Measurements from ENCODE around the gene GIN1. TPM values are rescaled to one million over a fixed set of nuclear protein-coding genes. Genes with fewer than 3 reads are reported as not detected.

Gene GIN1
- total RNA-seq, 1 donor from 2014 or later: 5.4 TPM

- Histone ChIP-seq H3K4me1 (ENCODE audit: insufficient read depth, low read length) (no peaks in the 10 kb centered on the region), H2AFZ (ENCODE audit: low read depth, low read length) (no peak overlapping the region), H3K9ac (ENCODE audit: low read length) (no peak overlapping the region), H4K20me1 (ENCODE audit: insufficient read depth, low read length) (no peaks in the 10 kb centered on the region), H3K36me3 (ENCODE audit: insufficient read depth, low read length) (peaks cover 6% of the 10 kb centered on the region), H3K4me2 (ENCODE audit: low read length) (no peak overlapping the region), H3K9me3 (ENCODE audit: insufficient read depth, low read depth, low read length) (no peaks in the 10 kb centered on the region), H3K4me3 (ENCODE audit: insufficient read depth, low read depth, low read length) (no peak overlapping the region), H3K79me2 (ENCODE audit: insufficient read depth, low read length) (no peaks in the 10 kb centered on the region), H3K27ac (ENCODE audit: low read depth, low read length) (no peak overlapping the region), H3K27me3 (ENCODE audit: insufficient read depth, low read length) (no peaks in the 10 kb centered on the region)
- Mint-ChIP-seq H3K27me3 (ENCODE audit: low read depth, unreplicated experiment) (no peaks in the 10 kb centered on the region), H3K27ac (ENCODE audit: unreplicated experiment) (no peak overlapping the region), H3K4me1 (ENCODE audit: low read depth, unreplicated experiment) (no peaks in the 10 kb centered on the region), H3K9me3 (ENCODE audit: unreplicated experiment) (no peaks in the 10 kb centered on the region), H3K36me3 (ENCODE audit: low read depth, unreplicated experiment) (peaks cover 13% of the 10 kb centered on the region), H3K4me3 (ENCODE audit: unreplicated experiment) (no peak overlapping the region)
- peak; percentile 43 for FAIRE-seq
- peak; percentile 41 for DNase-seq (ENCODE audit: low read depth)
- TF ChIP-seq EZH2 (IDR thresholded peaks at IDR 0.05; ENCODE audit: insufficient read depth, low read length) (no peak), CTCF (IDR thresholded peaks at IDR 0.05; ENCODE audit: insufficient read depth, low read depth, low read length) (peak; percentile 99)
These were observed 19.4 kb upstream of the GIN1 start for GRCh38 chr5:103139264-103139865.

GRCh38 chr5:103138202-103138690, 18.3 kb upstream of the GIN1 start:
- Histone ChIP-seq H3K4me2 (ENCODE audit: low read length) (no peak overlapping the region), H3K4me1 (ENCODE audit: insufficient read depth, low read length) (no peaks in the 10 kb centered on the region), H4K20me1 (ENCODE audit: insufficient read depth, low read length) (no peaks in the 10 kb centered on the region), H3K4me3 (ENCODE audit: insufficient read depth, low read depth, low read length) (no peak overlapping the region), H3K36me3 (ENCODE audit: insufficient read depth, low read length) (peaks cover 7% of the 10 kb centered on the region), H2AFZ (ENCODE audit: low read depth, low read length) (no peak overlapping the region), H3K27ac (ENCODE audit: low read depth, low read length) (no peak overlapping the region), H3K27me3 (ENCODE audit: insufficient read depth, low read length) (no peaks in the 10 kb centered on the region), H3K9ac (ENCODE audit: low read length) (no peak overlapping the region), H3K79me2 (ENCODE audit: insufficient read depth, low read length) (no peaks in the 10 kb centered on the region), H3K9me3 (ENCODE audit: insufficient read depth, low read depth, low read length) (no peaks in the 10 kb centered on the region)
- FAIRE-seq (no peak), DNase-seq (ENCODE audit: low read depth) (no peak)
- H3K4me3 Mint-ChIP-seq (ENCODE audit: unreplicated experiment): no peak overlapping the region
- TF ChIP-seq EZH2 (IDR thresholded peaks at IDR 0.05; ENCODE audit: insufficient read depth, low read length): no peak
- TF ChIP-seq CTCF (IDR thresholded peaks at IDR 0.05; ENCODE audit: insufficient read depth, low read depth, low read length): no peak
- no peak overlapping the region for H3K27ac Mint-ChIP-seq (ENCODE audit: unreplicated experiment)
- no peaks in the 10 kb centered on the region for H3K4me1 Mint-ChIP-seq (ENCODE audit: low read depth, unreplicated experiment)
- no peaks in the 10 kb centered on the region for H3K9me3 Mint-ChIP-seq (ENCODE audit: unreplicated experiment)
- H3K27me3 Mint-ChIP-seq (ENCODE audit: low read depth, unreplicated experiment): no peaks in the 10 kb centered on the region
- H3K36me3 Mint-ChIP-seq (ENCODE audit: low read depth, unreplicated experiment): peaks cover 13% of the 10 kb centered on the region

- no peaks in the 10 kb centered on the region for H3K79me2 ChIP-seq (ENCODE audit: insufficient read depth, low read length)
- Mint-ChIP-seq H3K36me3 (ENCODE audit: low read depth, unreplicated experiment) (peaks cover 7% of the 10 kb centered on the region), H3K4me1 (ENCODE audit: low read depth, unreplicated experiment) (no peaks in the 10 kb centered on the region), H3K27me3 (ENCODE audit: low read depth, unreplicated experiment) (no peaks in the 10 kb centered on the region), H3K4me3 (ENCODE audit: unreplicated experiment) (no peak overlapping the region), H3K9me3 (ENCODE audit: unreplicated experiment) (no peaks in the 10 kb centered on the region), H3K27ac (ENCODE audit: unreplicated experiment) (no peak overlapping the region)
- no peak overlapping the region for H3K9ac ChIP-seq (ENCODE audit: low read length)
- no peaks in the 10 kb centered on the region for H3K27me3 ChIP-seq (ENCODE audit: insufficient read depth, low read length)
- no peak overlapping the region for H3K4me3 ChIP-seq (ENCODE audit: insufficient read depth, low read depth, low read length)
- H3K9me3 ChIP-seq (ENCODE audit: insufficient read depth, low read depth, low read length): no peaks in the 10 kb centered on the region
- no peaks in the 10 kb centered on the region for H3K4me1 ChIP-seq (ENCODE audit: insufficient read depth, low read length)
- H3K4me2 ChIP-seq (ENCODE audit: low read length): no peak overlapping the region
- DNase-seq (ENCODE audit: low read depth) (no peak), FAIRE-seq (no peak)
- peaks cover 5% of the 10 kb centered on the region for H3K36me3 ChIP-seq (ENCODE audit: insufficient read depth, low read length)
- H4K20me1 ChIP-seq (ENCODE audit: insufficient read depth, low read length): no peaks in the 10 kb centered on the region
- TF ChIP-seq EZH2 (IDR thresholded peaks at IDR 0.05; ENCODE audit: insufficient read depth, low read length) (no peak), CTCF (IDR thresholded peaks at IDR 0.05; ENCODE audit: insufficient read depth, low read depth, low read length) (no peak)
- no peak overlapping the region for H2AFZ ChIP-seq (ENCODE audit: low read depth, low read length)
- H3K27ac ChIP-seq (ENCODE audit: low read depth, low read length): no peak overlapping the region
These were observed 15.5 kb upstream of the GIN1 start for GRCh38 chr5:103135461-103135860.

All from astrocyte (in vitro differentiated cells and primary cell).